PC-9 (cell line): ENCODE data around the gene CDK5RAP1.

Experiments used
- EZH2 ChIP-seq: fragments of 200-600 bp; sonication (generic); IDR thresholded peaks from 2 replicates; pipeline ENCODE4 v1.8.0; 2017; ENCODE audit warnings: antibody characterized with exemption, low read depth
- TF ChIP-seq, protein P1 (sequence below): fragments of 200-600 bp; sonication (generic); conservative IDR thresholded peaks from 2 replicates; pipeline ENCODE4 v1.6.1; 2017; ENCODE audit warnings: mixed run types, antibody characterized with exemption, mild to moderate bottlenecking, moderate library complexity

GRCh38 chr20:33336375-33336774 lies 64.9 kb downstream of the CDK5RAP1 start:
- TF ChIP-seq, protein P1, sequence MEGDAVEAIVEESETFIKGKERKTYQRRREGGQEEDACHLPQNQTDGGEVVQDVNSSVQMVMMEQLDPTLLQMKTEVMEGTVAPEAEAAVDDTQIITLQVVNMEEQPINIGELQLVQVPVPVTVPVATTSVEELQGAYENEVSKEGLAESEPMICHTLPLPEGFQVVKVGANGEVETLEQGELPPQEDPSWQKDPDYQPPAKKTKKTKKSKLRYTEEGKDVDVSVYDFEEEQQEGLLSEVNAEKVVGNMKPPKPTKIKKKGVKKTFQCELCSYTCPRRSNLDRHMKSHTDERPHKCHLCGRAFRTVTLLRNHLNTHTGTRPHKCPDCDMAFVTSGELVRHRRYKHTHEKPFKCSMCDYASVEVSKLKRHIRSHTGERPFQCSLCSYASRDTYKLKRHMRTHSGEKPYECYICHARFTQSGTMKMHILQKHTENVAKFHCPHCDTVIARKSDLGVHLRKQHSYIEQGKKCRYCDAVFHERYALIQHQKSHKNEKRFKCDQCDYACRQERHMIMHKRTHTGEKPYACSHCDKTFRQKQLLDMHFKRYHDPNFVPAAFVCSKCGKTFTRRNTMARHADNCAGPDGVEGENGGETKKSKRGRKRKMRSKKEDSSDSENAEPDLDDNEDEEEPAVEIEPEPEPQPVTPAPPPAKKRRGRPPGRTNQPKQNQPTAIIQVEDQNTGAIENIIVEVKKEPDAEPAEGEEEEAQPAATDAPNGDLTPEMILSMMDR, result no peak
- no peak for TF ChIP-seq EZH2
